CD14-positive monocyte (primary cell): ENCODE data around the gene FOXP1. TPM values are rescaled to one million over a fixed set of nuclear protein-coding genes. Genes with fewer than 3 reads are reported as not detected.

ENCODE experiments used
- DNase-seq, 3 donors: peaks; one replicate each; pipeline ENCODE4 v3.0.0-alpha.2; 2011 to 2022
- H2AFZ ChIP-seq: 2 replicates; pipeline ENCODE4 v1.6.0; 2012; ENCODE audit warnings: mild to moderate bottlenecking, low read depth, low read length, inconsistent platforms; ENCODE audit not compliant: insufficient read depth, poor library complexity, severe bottlenecking
- H3K27ac ChIP-seq, 2 donors: 1 replicate in 1 of 2; 2 replicates in 1 of 2; pipeline ENCODE4 v1.5.1; 2012 to 2013; ENCODE audit warnings: low read length in 2 of 2, control low read depth in 1 of 2, inconsistent platforms in 1 of 2, low read depth in 1 of 2, mild to moderate bottlenecking in 1 of 2
- H3K27me3 ChIP-seq, 2 donors: one replicate each; pipeline versions ENCODE4 v1.6.0 to v1.6.1; 2011 to 2013; ENCODE audit warnings: low read length in 2 of 2; ENCODE audit not compliant: control insufficient read depth in 2 of 2, insufficient read depth in 2 of 2
- H3K36me3 ChIP-seq, 2 donors: replicated peaks in 1 of 2; 1 replicate in 1 of 2; 2 replicates in 1 of 2; pipeline versions ENCODE4 v1.5.1 to v1.6.1; 2012 to 2013; ENCODE audit warnings: low read length in 2 of 2, control low read depth in 1 of 2, inconsistent platforms in 1 of 2, mild to moderate bottlenecking in 1 of 2; ENCODE audit not compliant: insufficient read depth in 2 of 2, control insufficient read depth in 1 of 2
- H3K4me1 ChIP-seq, 2 donors: 1 replicate in 1 of 2; 2 replicates in 1 of 2; pipeline versions ENCODE4 v1.5.1 to v1.6.1; 2012 to 2013; ENCODE audit warnings: low read length in 2 of 2, control low read depth in 1 of 2, inconsistent platforms in 1 of 2, mild to moderate bottlenecking in 1 of 2, moderate library complexity in 1 of 2; ENCODE audit not compliant: insufficient read depth in 2 of 2, control insufficient read depth in 1 of 2
- H3K4me2 ChIP-seq: replicated peaks from 2 replicates; pipeline ENCODE3; 2012; ENCODE audit warnings: low read length, moderate library complexity, mild to moderate bottlenecking; ENCODE audit not compliant: poor library complexity, severe bottlenecking; ENCODE audit errors: extremely low read depth
- H3K4me3 ChIP-seq, 3 experiments: fragments of 200-600 bp in 1 of 3; sonication (generic) in 1 of 3; replicated peaks in 1 of 3; 1 replicate in 2 of 3; 2 replicates in 1 of 3; pipeline ENCODE4 v1.5.1; 2011 to 2013; ENCODE audit warnings: low read length in 3 of 3, mild to moderate bottlenecking in 3 of 3, control low read depth in 2 of 3, low read depth in 2 of 3, inconsistent platforms in 1 of 3, moderate library complexity in 1 of 3
- H3K79me2 ChIP-seq: 2 replicates; pipeline ENCODE4 v1.6.0; 2012; ENCODE audit warnings: mild to moderate bottlenecking, control low read depth, inconsistent platforms, low read length, moderate library complexity; ENCODE audit not compliant: insufficient read depth
- H3K9ac ChIP-seq: 2 replicates; pipeline ENCODE4 v1.6.0; 2017; ENCODE audit warnings: low read length, mild to moderate bottlenecking; ENCODE audit not compliant: insufficient read depth, poor library complexity, severe bottlenecking
- H3K9me3 ChIP-seq, 2 donors: replicated peaks in 1 of 2; 1 replicate in 1 of 2; 2 replicates in 1 of 2; pipeline versions ENCODE4 v1.5.1 to v1.6.1; 2012 to 2013; ENCODE audit warnings: low read length in 2 of 2, control low read depth in 1 of 2; ENCODE audit not compliant: control insufficient read depth in 1 of 2, insufficient read depth in 1 of 2
- H4K20me1 ChIP-seq: 2 replicates; pipeline ENCODE4 v1.6.0; 2012; ENCODE audit warnings: mild to moderate bottlenecking, low read length, control low read depth, moderate library complexity; ENCODE audit not compliant: insufficient read depth
- H3K27ac Mint-ChIP-seq, 7 donors: one replicate each; pipeline ENCODE4 v1.8.0; 2020; ENCODE audit warnings: mild to moderate bottlenecking in 7 of 7, mixed read lengths in 7 of 7, moderate library complexity in 6 of 7, inconsistent platforms in 2 of 7
- H3K27me3 Mint-ChIP-seq, 3 donors: one replicate each; pipeline ENCODE4 v1.8.0; 2021 to 2022; ENCODE audit warnings: low read depth in 3 of 3, mild to moderate bottlenecking in 3 of 3, mixed read lengths in 3 of 3, moderate library complexity in 3 of 3, inconsistent platforms in 1 of 3
- H3K36me3 Mint-ChIP-seq, 2 donors: one replicate each; pipeline ENCODE4 v1.8.0; 2020; ENCODE audit warnings: mixed read lengths in 2 of 2, inconsistent platforms in 1 of 2, mild to moderate bottlenecking in 1 of 2
- H3K4me1 Mint-ChIP-seq: one replicate; pipeline ENCODE4 v1.8.0; 2020; ENCODE audit warnings: mild to moderate bottlenecking, mixed read lengths
- H3K4me3 Mint-ChIP-seq, 2 donors: one replicate each; pipeline ENCODE4 v1.8.0; 2020; ENCODE audit warnings: mild to moderate bottlenecking in 2 of 2, mixed read lengths in 2 of 2, moderate library complexity in 1 of 2
- H3K9me3 Mint-ChIP-seq, 7 donors: one replicate each; pipeline ENCODE4 v1.8.0; 2020 to 2022; ENCODE audit warnings: mixed read lengths in 7 of 7, mild to moderate bottlenecking in 6 of 7, moderate library complexity in 6 of 7, inconsistent platforms in 2 of 7
- WGBS: methylation state at CpG from one replicate; pipeline ENCODE4 v1.1.5; 2013; ENCODE audit warnings: missing lambda C conversion rate; ENCODE audit not compliant: insufficient coverage; 5-methylcytosine and 5-hydroxymethylcytosine counted together
- intact Hi-C, 2 donors: fragments of 100-400 bp; cut with micrococcal nuclease; formaldehyde crosslinking; loops; one replicate each; pipeline versions ENCODE4 v1.15.0 to v1.15.1; 2023
- polyA plus RNA-seq, 3 donors: library from polyadenylated mRNA; depleted of rRNA in 1 of 3; unstranded in 2 of 3; stranded (reverse) in 1 of 3; fragments of 300-500 nt in 2 of 3; fragments of >200 nt in 1 of 3; fragmentation: Illumina TruSeq in 2 of 3; gene quantifications; 1 replicate in 2 of 3; 2 replicates in 1 of 3; pipeline ENCODE4 v1.2.3, GENCODE V29; 2012 to 2021
- TF ChIP-seq, protein P1 (sequence below): fragments of 200-600 bp; IDR thresholded peaks from one replicate; pipeline ENCODE4 v1.8.0; 2022; ENCODE audit warnings: antibody characterized with exemption, mild to moderate bottlenecking

The FOXP1 gene
- polyA plus RNA-seq, 3 donors, result 25.7 to 42.6 (median 27.8) TPM

DNA sequence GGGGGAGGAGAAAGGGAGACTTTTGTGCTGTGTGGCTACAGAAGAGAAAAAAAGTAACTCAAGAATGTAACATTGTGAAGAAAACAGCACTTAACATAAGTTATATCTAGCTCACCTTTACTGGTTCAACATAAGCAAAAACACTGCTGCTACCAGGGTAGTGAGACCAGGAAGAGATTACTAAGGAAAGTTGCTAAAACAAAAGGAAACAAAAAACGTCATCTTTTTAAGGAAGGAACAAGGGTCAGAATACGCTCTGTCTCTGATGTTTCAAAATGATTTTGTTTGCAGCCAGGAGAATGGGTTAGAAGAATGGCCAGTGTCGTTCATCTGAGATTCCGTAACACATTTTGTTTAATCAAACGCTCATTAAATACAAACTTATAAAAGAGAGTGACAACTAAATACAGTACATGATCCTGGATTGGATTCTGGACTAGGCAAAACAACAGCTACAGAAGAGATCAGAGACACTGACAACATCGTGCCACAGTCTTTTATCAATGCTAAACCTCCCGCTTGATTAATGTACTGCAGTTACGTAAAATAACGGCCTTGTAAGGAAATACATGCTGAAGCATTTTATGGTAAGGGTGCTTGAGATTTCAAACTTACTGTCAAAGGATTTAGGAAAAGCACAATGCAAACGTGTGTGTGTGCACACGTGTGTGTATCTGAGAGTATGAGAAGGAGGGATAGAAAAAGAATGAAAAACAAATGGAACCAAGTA, 67.7 kb downstream of the FOXP1 start:
- H3K4me3 Mint-ChIP-seq, result peak overlapping the region; percentile 42 to 77
- peak in 2 of 3 donors; percentile 44 to 67 for DNase-seq
- intact Hi-C loops, result loop anchor here in 1 of 2 donors (2.0 kb wide), 1 partner anchor 61 kb away; no protein-coding TSS in a partner anchor
- H3K4me2 ChIP-seq, result peak overlapping the region; percentile 64
- peak overlapping the region; percentile 44 for H2AFZ ChIP-seq
- H3K79me2 ChIP-seq, result peaks cover 96% of the 10 kb centered on the region
- peaks cover 8 to 16% of the 10 kb centered on the region in 2 donors for H3K36me3 Mint-ChIP-seq
- H3K9ac ChIP-seq, result peak overlapping the region; percentile 4
- H3K27me3 Mint-ChIP-seq, result no peaks in the 10 kb centered on the region
- peak overlapping the region in 2 of 3 experiments; percentile 27 to 48 for H3K4me3 ChIP-seq
- H3K9me3 ChIP-seq, result peaks cover 0 to 7% of the 10 kb centered on the region in 2 donors
- H3K9me3 Mint-ChIP-seq, result no peaks in the 10 kb centered on the region
- TF ChIP-seq, protein P1, sequence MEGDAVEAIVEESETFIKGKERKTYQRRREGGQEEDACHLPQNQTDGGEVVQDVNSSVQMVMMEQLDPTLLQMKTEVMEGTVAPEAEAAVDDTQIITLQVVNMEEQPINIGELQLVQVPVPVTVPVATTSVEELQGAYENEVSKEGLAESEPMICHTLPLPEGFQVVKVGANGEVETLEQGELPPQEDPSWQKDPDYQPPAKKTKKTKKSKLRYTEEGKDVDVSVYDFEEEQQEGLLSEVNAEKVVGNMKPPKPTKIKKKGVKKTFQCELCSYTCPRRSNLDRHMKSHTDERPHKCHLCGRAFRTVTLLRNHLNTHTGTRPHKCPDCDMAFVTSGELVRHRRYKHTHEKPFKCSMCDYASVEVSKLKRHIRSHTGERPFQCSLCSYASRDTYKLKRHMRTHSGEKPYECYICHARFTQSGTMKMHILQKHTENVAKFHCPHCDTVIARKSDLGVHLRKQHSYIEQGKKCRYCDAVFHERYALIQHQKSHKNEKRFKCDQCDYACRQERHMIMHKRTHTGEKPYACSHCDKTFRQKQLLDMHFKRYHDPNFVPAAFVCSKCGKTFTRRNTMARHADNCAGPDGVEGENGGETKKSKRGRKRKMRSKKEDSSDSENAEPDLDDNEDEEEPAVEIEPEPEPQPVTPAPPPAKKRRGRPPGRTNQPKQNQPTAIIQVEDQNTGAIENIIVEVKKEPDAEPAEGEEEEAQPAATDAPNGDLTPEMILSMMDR, result no peak
- no peaks in the 10 kb centered on the region for H3K27me3 ChIP-seq
- H3K27ac ChIP-seq, result peak overlapping the region in 1 of 2 donors; percentile 81
- 60% methylated on average over 1 of the region's 11 CpGs for whole genome bisulfite sequencing
- peaks cover 28% of the 10 kb centered on the region for H3K4me1 Mint-ChIP-seq
- peak overlapping the region in 5 of 7 donors; percentile 86 to 93 (median 91) for H3K27ac Mint-ChIP-seq
- H4K20me1 ChIP-seq, result peaks cover 3% of the 10 kb centered on the region
- peaks cover 0 to 10% of the 10 kb centered on the region in 2 donors for H3K36me3 ChIP-seq
- peaks cover 44 to 53% of the 10 kb centered on the region in 2 donors for H3K4me1 ChIP-seq

DNA sequence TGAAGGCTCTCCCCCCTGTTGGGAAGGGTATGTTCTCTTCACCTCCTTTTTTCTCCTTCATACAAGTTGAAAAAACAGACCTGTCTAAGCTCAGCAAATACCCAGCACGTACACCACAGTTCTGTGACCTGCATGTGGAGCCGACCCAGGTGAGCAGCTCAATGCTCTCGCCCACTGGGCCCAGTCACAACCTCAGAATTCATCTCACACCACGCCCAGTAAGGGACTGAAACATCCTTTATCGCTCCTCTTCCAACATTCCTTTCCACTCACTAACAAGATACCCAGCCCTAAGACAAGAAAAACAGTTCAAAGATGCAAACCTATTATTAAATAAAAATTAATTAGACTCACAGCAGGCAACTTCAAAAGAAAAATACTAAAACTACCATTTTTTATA, 68.9 kb downstream of the FOXP1 start:
- H3K4me3 ChIP-seq, result no peak overlapping the region
- H3K9me3 Mint-ChIP-seq, result no peaks in the 10 kb centered on the region
- H3K79me2 ChIP-seq, result peaks cover 96% of the 10 kb centered on the region
- H3K27me3 ChIP-seq, result no peaks in the 10 kb centered on the region
- peaks cover 3% of the 10 kb centered on the region for H4K20me1 ChIP-seq
- no peak overlapping the region for H3K4me3 Mint-ChIP-seq
- H3K9me3 ChIP-seq, result peaks cover 0 to 7% of the 10 kb centered on the region in 2 donors
- no peak for DNase-seq
- no peak overlapping the region for H3K27ac Mint-ChIP-seq
- intact Hi-C loops, result loop anchor here in 1 of 2 donors (2.0 kb wide), 1 partner anchor 62 kb away; no protein-coding TSS in a partner anchor
- H3K36me3 Mint-ChIP-seq, result peaks cover 9 to 10% of the 10 kb centered on the region in 2 donors
- H3K4me2 ChIP-seq, result no peak overlapping the region
- whole genome bisulfite sequencing, result 94% methylated on average over 5 of the region's 5 CpGs
- no peaks in the 10 kb centered on the region for H3K27me3 Mint-ChIP-seq
- peaks cover 28% of the 10 kb centered on the region for H3K4me1 Mint-ChIP-seq
- no peak overlapping the region for H2AFZ ChIP-seq
- H3K27ac ChIP-seq, result peak overlapping the region in 1 of 2 donors; percentile 81
- no peaks in the 10 kb centered on the region for H3K36me3 ChIP-seq
- peaks cover 44 to 53% of the 10 kb centered on the region in 2 donors for H3K4me1 ChIP-seq
- no peak overlapping the region for H3K9ac ChIP-seq
- TF ChIP-seq, protein P1, result no peak
